GM10266 (cell line): ENCODE results near the gene CTDSP2.

Experiments
- DNase-seq: peaks from one replicate; pipeline ENCODE4 v3.0.0; 2012; ENCODE audit errors: extremely low spot score
- CTCF ChIP-seq: IDR thresholded peaks from 2 replicates; pipeline ENCODE4 v1.5.1; 2012; ENCODE audit warnings: mild to moderate bottlenecking, low read depth; ENCODE audit not compliant: control insufficient read depth, insufficient read depth; ENCODE audit errors: missing control alignments

The CTDSP2 gene

GRCh38 chr12:57811028-57811755, 35.3 kb downstream of the CTDSP2 start:
- no peak for TF ChIP-seq CTCF
- DNase-seq, result no peak

DNA sequence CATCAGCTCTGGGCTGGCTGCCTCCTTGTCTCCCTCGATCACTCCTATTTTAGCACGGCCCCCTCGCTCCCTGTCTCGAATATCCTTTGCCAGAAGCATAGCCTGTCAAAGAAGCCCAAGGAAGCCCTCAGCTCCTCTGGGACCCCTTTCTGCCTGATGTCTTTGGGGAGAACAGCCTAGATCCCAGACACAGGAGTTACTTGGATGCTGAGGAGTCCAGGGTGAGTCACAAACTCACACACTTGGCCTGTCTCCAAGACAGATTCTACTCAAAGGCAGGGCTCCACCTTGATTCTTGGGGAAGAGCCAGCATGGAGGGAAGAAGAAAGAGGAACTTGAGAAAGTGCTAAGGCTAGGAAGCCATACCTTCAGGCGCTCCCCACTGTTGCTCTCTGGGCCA, 36.1 kb downstream of the CTDSP2 start:
- no peak for DNase-seq
- no peak for TF ChIP-seq CTCF

DNA sequence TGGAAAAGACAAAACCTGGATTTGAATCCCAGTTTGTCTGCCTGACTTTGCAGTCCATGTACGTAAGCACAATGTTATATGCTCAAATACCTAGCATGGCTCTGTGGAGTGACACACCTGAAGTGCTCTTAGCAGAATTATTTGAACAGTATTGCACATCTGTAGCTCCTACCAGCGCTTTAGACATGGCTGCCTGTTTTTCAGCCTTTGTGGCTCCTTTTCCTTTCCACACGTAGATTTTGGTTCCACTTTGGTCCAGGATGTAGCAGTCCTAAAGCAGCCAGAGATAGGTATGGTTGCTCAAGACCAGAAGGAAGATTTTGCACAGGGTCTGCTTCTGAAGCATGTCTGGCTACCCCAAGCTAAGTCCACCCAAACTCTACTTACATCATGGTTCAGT, 37.1 kb downstream of the CTDSP2 start:
- DNase-seq, result no peak
- TF ChIP-seq CTCF, result no peak

DNA sequence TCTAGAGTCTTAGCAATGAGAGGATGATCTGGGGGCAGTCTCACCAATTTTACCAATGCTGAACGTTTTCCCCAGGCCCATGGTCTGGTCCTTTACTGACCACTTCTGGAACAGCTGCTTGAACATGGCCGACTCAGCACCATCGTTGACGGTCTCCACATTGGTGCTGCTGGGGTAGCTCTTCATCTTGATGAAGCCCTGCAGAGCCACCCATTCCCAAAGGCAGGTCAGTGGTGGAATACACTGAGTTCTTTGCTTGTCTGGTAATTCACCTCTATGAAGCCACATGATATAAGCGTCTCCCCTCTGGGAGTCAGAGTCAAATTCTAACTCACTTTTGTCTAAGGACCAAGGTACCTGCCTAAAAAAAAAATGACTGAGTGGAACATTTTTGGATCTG, 38.2 kb downstream of the CTDSP2 start:
- no peak for TF ChIP-seq CTCF
- DNase-seq, result no peak

DNA sequence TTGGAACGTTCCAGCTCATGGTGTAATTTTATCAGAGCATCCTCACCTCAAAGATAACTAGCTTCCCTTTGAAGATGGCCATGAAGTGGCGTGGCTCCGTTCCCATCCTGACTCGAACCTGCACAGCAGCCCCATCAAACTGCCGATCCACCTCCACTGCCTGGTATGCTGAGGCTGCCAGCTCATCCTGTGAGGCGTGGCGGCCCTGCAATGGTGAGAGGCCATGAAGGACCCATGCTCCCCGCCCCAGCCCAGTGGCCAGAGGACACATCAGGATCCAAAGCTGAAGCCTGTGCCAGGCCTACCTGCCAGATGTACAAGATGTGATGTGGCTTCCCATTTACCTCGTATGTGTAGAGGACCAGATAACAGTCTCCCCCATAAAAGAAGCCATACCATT, 39.2 kb downstream of the CTDSP2 start:
- no peak for TF ChIP-seq CTCF
- no peak for DNase-seq

DNA sequence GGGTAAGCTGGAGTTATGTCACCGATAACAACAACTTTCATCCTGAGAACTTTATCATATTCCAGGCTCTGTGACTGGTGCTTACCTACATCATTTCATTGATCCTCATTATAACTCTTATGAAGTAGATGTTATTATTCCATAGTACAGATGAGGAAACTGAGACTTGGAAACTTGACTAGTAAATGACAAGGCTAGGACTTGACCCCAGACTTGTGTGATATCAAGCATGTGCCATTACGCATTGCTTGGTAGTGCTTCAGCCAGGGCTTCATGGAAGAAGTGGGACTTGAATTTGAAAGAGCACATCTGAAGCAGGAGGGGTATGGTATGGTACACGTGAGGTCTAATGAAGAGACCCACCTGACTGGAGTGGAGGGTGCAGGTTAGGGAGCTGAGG, 39.9 kb downstream of the CTDSP2 start:
- no peak for TF ChIP-seq CTCF
- DNase-seq, result no peak

- peak; percentile 72 for TF ChIP-seq CTCF
- DNase-seq, result peak; percentile 35
Measured at GRCh38 chr12:57803319-57803893, 43.1 kb downstream of the CTDSP2 start.
